ENCODE data around the gene KCNF1.

KCNF1 gene

DNA sequence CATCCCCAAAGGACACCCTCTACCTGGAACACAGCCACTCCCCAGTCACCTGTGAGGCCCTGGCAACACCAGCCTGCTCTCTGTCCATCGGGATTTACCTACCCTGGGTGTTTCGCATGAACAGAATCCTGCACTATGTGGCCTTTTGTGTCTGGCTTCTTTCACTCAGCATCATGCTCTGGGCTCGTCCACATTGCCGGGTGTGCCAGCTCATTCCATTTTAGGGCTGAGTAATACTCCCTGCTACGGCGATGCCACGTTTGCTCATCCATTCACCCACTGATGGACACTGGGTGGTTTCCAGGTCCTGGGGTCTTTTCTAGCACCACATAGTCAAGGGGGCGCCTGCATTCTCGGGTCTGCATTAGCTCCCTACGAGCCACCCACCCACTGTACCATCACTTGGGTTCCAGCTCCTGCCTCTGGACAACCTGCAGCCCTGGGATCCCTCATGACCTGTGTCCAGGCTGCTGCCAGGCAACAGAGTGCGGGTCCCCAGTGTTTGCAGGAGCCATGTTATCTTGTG lies 22.0 kb downstream of the KCNF1 start:
- DNase-seq (ENCODE audit: low spot score in 2 of 2), result no peak
- Mint-ChIP-seq H3K4me1 (no peaks in the 10 kb centered on the region), H3K27ac (ENCODE audit: low read depth) (no peak overlapping the region), H3K4me3 (no peak overlapping the region), H3K27me3 (peaks cover 79% of the 10 kb centered on the region), H3K36me3 (ENCODE audit: insufficient read depth) (no peaks in the 10 kb centered on the region), H3K9me3 (peaks cover under 1% of the 10 kb centered on the region)
- ATAC-seq (replicated peaks; ENCODE audit: extremely low read depth, poor library complexity, severe bottlenecking), result no peak

GRCh38 chr2:10934308-10934978 lies 22.7 kb downstream of the KCNF1 start:
- H3K27ac Mint-ChIP-seq (ENCODE audit: low read depth), result no peak overlapping the region
- no peaks in the 10 kb centered on the region for H3K4me1 Mint-ChIP-seq
- DNase-seq (ENCODE audit: low spot score in 2 of 2), result no peak
- no peaks in the 10 kb centered on the region for H3K36me3 Mint-ChIP-seq (ENCODE audit: insufficient read depth)
- ATAC-seq (replicated peaks; ENCODE audit: extremely low read depth, poor library complexity, severe bottlenecking), result no peak
- H3K9me3 Mint-ChIP-seq, result peaks cover 7% of the 10 kb centered on the region
- H3K27me3 Mint-ChIP-seq, result peaks cover 74% of the 10 kb centered on the region
- no peak overlapping the region for H3K4me3 Mint-ChIP-seq

DNA sequence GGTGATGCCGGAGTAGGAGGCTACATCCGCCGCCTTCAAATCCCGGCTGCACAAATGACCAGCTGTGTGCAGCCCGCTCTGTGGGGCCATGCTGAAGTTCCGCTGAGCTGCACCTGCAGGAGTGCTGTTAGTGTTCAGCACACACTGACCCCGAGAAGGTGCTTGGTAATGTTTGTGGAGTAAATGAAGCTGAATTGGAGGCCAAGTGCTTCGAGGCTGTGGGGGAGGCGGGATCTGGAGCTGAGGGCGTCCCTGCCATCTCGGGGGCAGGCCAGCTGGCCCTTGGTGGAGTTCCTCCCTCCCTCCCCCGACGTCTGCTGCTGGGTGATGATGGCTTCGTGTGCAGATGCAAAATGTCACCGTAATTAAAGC lies 23.2 kb downstream of the KCNF1 start:
- H3K27me3 Mint-ChIP-seq, result peaks cover 69% of the 10 kb centered on the region

GRCh38 chr2:10935366-10935918 lies 23.7 kb downstream of the KCNF1 start:
- ATAC-seq (replicated peaks; ENCODE audit: extremely low read depth, poor library complexity, severe bottlenecking) (no peak), DNase-seq (ENCODE audit: low spot score in 2 of 2) (no peak)
- Mint-ChIP-seq H3K27ac (ENCODE audit: low read depth) (no peak overlapping the region), H3K27me3 (peaks cover 67% of the 10 kb centered on the region), H3K4me3 (no peak overlapping the region), H3K36me3 (ENCODE audit: insufficient read depth) (no peaks in the 10 kb centered on the region), H3K4me1 (no peaks in the 10 kb centered on the region), H3K9me3 (peaks cover 8% of the 10 kb centered on the region)

More for the DNA sequence above, 23.2 kb downstream of the KCNF1 start:
- ATAC-seq (replicated peaks; ENCODE audit: extremely low read depth, poor library complexity, severe bottlenecking) (no peak), DNase-seq (ENCODE audit: low spot score in 2 of 2) (no peak)
- H3K36me3 Mint-ChIP-seq (ENCODE audit: insufficient read depth), result no peaks in the 10 kb centered on the region
- peaks cover 8% of the 10 kb centered on the region for H3K9me3 Mint-ChIP-seq
- H3K4me3 Mint-ChIP-seq, result no peak overlapping the region
- H3K4me1 Mint-ChIP-seq, result no peaks in the 10 kb centered on the region
- no peak overlapping the region for H3K27ac Mint-ChIP-seq (ENCODE audit: low read depth)

- no peak overlapping the region for H3K27ac Mint-ChIP-seq (ENCODE audit: low read depth)
- H3K4me3 Mint-ChIP-seq, result no peak overlapping the region
- peaks cover 8% of the 10 kb centered on the region for H3K9me3 Mint-ChIP-seq
- DNase-seq (ENCODE audit: low spot score in 2 of 2), result no peak
- no peaks in the 10 kb centered on the region for H3K36me3 Mint-ChIP-seq (ENCODE audit: insufficient read depth)
- ATAC-seq (replicated peaks; ENCODE audit: extremely low read depth, poor library complexity, severe bottlenecking), result no peak
- H3K4me1 Mint-ChIP-seq, result no peaks in the 10 kb centered on the region
- H3K27me3 Mint-ChIP-seq, result peaks cover 67% of the 10 kb centered on the region
These were observed 24.5 kb downstream of the KCNF1 start for GRCh38 chr2:10935953-10936942.

DNA sequence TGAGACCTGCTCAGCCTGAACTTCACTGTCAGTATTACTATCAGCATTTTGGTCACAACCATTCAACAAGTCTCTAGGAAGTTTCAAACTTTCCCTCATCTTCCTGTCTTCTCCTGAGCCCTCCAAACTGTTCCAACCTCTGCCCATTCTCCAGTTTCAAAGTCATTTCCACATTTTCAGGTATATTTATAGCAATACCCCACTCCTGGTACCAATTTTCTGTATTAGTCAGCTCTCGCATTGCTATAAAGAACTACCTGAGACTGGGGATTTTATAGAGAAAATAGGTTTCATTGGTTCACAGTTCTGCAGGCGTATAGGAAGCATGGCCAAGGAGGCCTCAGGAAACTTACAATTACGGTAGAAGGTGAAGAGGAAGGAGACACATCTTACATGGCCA lies 27.3 kb downstream of the KCNF1 start:
- no peak for ATAC-seq (replicated peaks; ENCODE audit: extremely low read depth, poor library complexity, severe bottlenecking)
- peaks cover 8% of the 10 kb centered on the region for H3K9me3 Mint-ChIP-seq
- H3K4me1 Mint-ChIP-seq, result no peaks in the 10 kb centered on the region
- no peak for DNase-seq (ENCODE audit: low spot score in 2 of 2)
- peaks cover 61% of the 10 kb centered on the region for H3K27me3 Mint-ChIP-seq
- no peaks in the 10 kb centered on the region for H3K36me3 Mint-ChIP-seq (ENCODE audit: insufficient read depth)
- H3K4me3 Mint-ChIP-seq, result no peak overlapping the region
- no peak overlapping the region for H3K27ac Mint-ChIP-seq (ENCODE audit: low read depth)

DNA sequence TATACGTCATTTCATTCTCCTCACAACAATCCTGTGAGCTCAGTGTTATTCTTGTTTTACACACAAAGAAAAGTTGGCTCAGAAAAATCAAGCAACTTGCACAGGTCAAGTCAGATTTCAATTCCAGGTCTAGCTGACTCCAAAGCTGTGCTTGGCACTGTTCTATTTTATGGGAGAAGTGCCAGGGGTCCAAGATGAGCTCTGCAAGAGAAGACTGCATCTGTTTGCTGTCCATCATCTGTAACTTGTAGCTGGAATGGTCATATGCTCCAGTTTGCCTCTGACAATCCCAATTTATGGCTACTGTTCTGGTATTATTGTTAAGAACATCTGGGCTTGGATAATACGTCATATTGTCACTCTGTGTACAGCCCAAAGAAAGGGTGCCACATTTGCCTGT lies 28.9 kb downstream of the KCNF1 start:
- Mint-ChIP-seq H3K4me3 (no peak overlapping the region), H3K4me1 (no peaks in the 10 kb centered on the region), H3K36me3 (ENCODE audit: insufficient read depth) (peaks cover 3% of the 10 kb centered on the region), H3K27ac (ENCODE audit: low read depth) (no peak overlapping the region), H3K27me3 (peaks cover 61% of the 10 kb centered on the region), H3K9me3 (peaks cover 8% of the 10 kb centered on the region)
- no peak for DNase-seq (ENCODE audit: low spot score in 2 of 2)
- ATAC-seq (replicated peaks; ENCODE audit: extremely low read depth, poor library complexity, severe bottlenecking), result no peak

DNA sequence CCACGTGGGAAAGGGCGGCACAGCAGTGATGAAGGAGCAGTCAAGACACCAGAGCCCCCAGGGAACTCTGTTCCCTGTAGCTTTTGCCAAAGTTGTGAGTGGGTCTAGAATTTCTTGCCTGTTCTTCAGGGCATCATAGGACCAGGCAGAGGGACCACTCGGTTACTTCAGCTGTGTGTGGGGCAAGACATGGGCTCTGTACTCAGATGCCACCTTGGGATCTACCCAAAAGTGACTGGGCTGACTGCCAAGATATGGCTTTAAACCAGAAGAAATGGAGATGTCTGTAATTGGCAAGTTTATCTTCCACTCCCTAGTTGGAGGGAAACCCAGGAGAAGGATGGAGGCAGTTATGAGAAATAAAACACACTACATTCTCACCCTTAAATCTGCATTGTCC lies 29.6 kb downstream of the KCNF1 start:
- Mint-ChIP-seq H3K27me3 (peaks cover 61% of the 10 kb centered on the region), H3K9me3 (peaks cover 8% of the 10 kb centered on the region), H3K4me3 (no peak overlapping the region), H3K27ac (ENCODE audit: low read depth) (no peak overlapping the region), H3K4me1 (no peaks in the 10 kb centered on the region), H3K36me3 (ENCODE audit: insufficient read depth) (peaks cover 3% of the 10 kb centered on the region)
- DNase-seq (ENCODE audit: low spot score in 2 of 2), result no peak
- no peak for ATAC-seq (replicated peaks; ENCODE audit: extremely low read depth, poor library complexity, severe bottlenecking)

GRCh38 chr2:10944799-10945198 lies 33.1 kb downstream of the KCNF1 start:
- no peak for ATAC-seq (replicated peaks; ENCODE audit: extremely low read depth, poor library complexity, severe bottlenecking)
- H3K4me1 Mint-ChIP-seq, result no peaks in the 10 kb centered on the region
- DNase-seq (ENCODE audit: low spot score in 2 of 2), result no peak
- H3K27me3 Mint-ChIP-seq, result peaks cover 86% of the 10 kb centered on the region
- H3K9me3 Mint-ChIP-seq, result no peaks in the 10 kb centered on the region
- peaks cover 3% of the 10 kb centered on the region for H3K36me3 Mint-ChIP-seq (ENCODE audit: insufficient read depth)
- no peak overlapping the region for H3K27ac Mint-ChIP-seq (ENCODE audit: low read depth)
- no peak overlapping the region for H3K4me3 Mint-ChIP-seq

GRCh38 chr2:10946394-10946793 lies 34.7 kb downstream of the KCNF1 start:
- Mint-ChIP-seq H3K27me3 (peaks cover 83% of the 10 kb centered on the region), H3K27ac (ENCODE audit: low read depth) (no peak overlapping the region)

DNA sequence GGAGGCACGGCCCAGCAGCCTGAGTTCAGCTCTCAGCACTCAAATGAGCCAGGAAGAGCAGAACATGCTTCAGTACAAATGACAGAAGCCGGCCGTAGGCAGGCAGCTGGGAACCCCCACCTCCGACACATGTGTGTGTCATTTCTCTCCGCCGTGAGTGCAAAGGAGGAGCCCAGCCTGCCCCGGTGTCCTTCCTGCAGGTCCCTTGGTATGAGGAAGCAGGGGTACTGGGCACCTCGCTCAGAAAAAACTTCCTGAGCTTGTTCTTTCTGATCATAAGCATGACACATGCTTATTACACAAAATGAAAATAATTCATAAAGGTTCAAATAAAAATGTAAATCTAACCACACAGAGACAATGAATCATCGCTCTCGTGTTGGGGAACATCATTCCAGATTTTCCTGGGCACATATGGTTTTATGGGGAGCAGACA lies 35.3 kb downstream of the KCNF1 start:
- DNase-seq (ENCODE audit: low spot score in 2 of 2) (no peak), ATAC-seq (replicated peaks; ENCODE audit: extremely low read depth, poor library complexity, severe bottlenecking) (no peak)
- H3K4me1 Mint-ChIP-seq, result no peaks in the 10 kb centered on the region
- peaks cover 3% of the 10 kb centered on the region for H3K36me3 Mint-ChIP-seq (ENCODE audit: insufficient read depth)
- H3K9me3 Mint-ChIP-seq, result no peaks in the 10 kb centered on the region
- H3K27me3 Mint-ChIP-seq, result peaks cover 77% of the 10 kb centered on the region
- no peak overlapping the region for H3K4me3 Mint-ChIP-seq
- no peak overlapping the region for H3K27ac Mint-ChIP-seq (ENCODE audit: low read depth)

More at GRCh38 chr2:10946394-10946793, 34.7 kb downstream of the KCNF1 start:
- H3K9me3 Mint-ChIP-seq, result no peaks in the 10 kb centered on the region
- DNase-seq (ENCODE audit: low spot score in 2 of 2) (no peak), ATAC-seq (replicated peaks; ENCODE audit: extremely low read depth, poor library complexity, severe bottlenecking) (no peak)
- no peaks in the 10 kb centered on the region for H3K4me1 Mint-ChIP-seq
- H3K4me3 Mint-ChIP-seq, result no peak overlapping the region
- peaks cover 3% of the 10 kb centered on the region for H3K36me3 Mint-ChIP-seq (ENCODE audit: insufficient read depth)

DNA sequence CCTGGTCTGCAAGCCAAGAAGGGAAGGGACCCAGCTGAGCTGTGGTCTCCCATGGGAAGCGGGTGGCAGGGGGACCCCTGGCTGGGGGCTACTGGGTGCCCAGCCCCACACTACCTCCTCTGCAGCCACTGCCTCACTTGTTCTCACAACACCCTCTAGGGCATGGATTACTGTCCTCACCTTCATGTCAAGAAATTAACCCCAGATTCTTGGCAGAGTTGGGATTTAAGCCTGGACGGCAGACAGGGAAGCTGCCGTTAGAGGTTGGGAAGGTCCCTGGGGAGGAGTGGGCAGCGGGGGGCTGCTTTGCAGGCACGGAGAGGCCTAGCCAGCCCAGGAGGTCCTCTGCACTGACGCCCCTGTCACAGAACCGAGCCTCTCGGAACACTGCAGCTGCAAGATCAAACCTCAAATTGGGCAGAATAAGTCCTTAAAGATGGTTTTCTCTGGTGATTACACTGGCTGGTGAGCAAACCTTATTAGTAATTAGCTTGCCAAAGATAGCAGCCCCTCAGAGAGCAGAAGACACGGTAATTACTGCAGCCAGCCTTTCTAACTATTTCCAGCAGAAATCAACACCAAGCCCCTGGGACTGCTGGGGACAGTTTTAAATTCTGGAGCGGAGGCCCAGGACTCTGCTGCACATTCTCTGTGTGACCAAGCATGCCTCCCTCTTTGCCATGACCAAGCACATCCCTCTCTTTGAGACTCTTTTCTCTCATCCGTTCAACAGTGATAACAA lies 35.9 kb downstream of the KCNF1 start:
- H3K36me3 Mint-ChIP-seq (ENCODE audit: insufficient read depth), result peaks cover 6% of the 10 kb centered on the region
- ATAC-seq (replicated peaks; ENCODE audit: extremely low read depth, poor library complexity, severe bottlenecking), result no peak
- H3K27me3 Mint-ChIP-seq, result peaks cover 76% of the 10 kb centered on the region
- no peaks in the 10 kb centered on the region for H3K9me3 Mint-ChIP-seq
- no peak overlapping the region for H3K4me3 Mint-ChIP-seq
- H3K4me1 Mint-ChIP-seq, result no peaks in the 10 kb centered on the region
- no peak overlapping the region for H3K27ac Mint-ChIP-seq (ENCODE audit: low read depth)
- DNase-seq (ENCODE audit: low spot score in 2 of 2), result no peak

Data from central memory CD8-positive, alpha-beta T cell (primary cell).